PC-9 (cell line): ENCODE measurements around the gene NUMB. TPM values are rescaled to one million over a fixed set of nuclear protein-coding genes. Genes with fewer than 3 reads are reported as not detected.

ENCODE experiments used
- BruUV-seq: library from RNA; stranded (reverse); fragments of 400-500 nt; replicated peaks from 2 replicates; lab custom pipeline; 2021; lab: Mats Ljungman, UMichigan
- CTCF ChIA-PET: fragments of 300-600 bp; sonication (Branson Sonifier 250); formaldehyde crosslinking; loops from one replicate; lab custom pipeline; 2022; ENCODE audit warnings: antibody characterized with exemption; lab: Charles Lee
- POLR2A ChIA-PET: fragments of 300-600 bp; sonication (Branson Sonifier 250); formaldehyde crosslinking; loops from one replicate; lab custom pipeline; 2022; ENCODE audit warnings: antibody characterized with exemption; ENCODE audit not compliant: unreplicated experiment; lab: Charles Lee
- DNase-seq, 2 experiments: peaks; one replicate each; pipeline versions ENCODE4 v3.0.0 to v3.0.0-alpha.2; 2015 to 2022; ENCODE audit warnings: mixed read lengths in 1 of 2
- H2AFZ ChIP-seq: fragments of 200-600 bp; sonication (generic); 2 replicates; pipeline ENCODE4 v1.8.1; 2017; ENCODE audit warnings: antibody characterized with exemption
- H3F3A ChIP-seq: fragments of 200-600 bp; sonication (generic); 2 replicates; pipeline ENCODE4 v1.8.1; 2017; ENCODE audit warnings: antibody characterized with exemption, mild to moderate bottlenecking, low read depth; ENCODE audit not compliant: insufficient read depth
- H3K27ac ChIP-seq: fragments of 200-600 bp; sonication (generic); 2 replicates; pipeline ENCODE4 v1.6.1; 2016; ENCODE audit warnings: mixed run types
- H3K27me3 ChIP-seq: fragments of 200-600 bp; sonication (generic); 2 replicates; pipeline ENCODE4 v1.6.1; 2016; ENCODE audit warnings: low read depth, mixed run types; ENCODE audit not compliant: insufficient read depth
- H3K36me3 ChIP-seq: fragments of 200-600 bp; sonication (generic); 2 replicates; pipeline ENCODE4 v1.6.1; 2016; ENCODE audit warnings: low read depth, mixed run types
- H3K4me1 ChIP-seq: fragments of 200-600 bp; sonication (generic); replicated peaks from 2 replicates; pipeline ENCODE4 v1.6.1; 2016; ENCODE audit warnings: mixed run types; ENCODE audit not compliant: insufficient read depth
- H3K4me2 ChIP-seq: fragments of 200-600 bp; sonication (generic); 2 replicates; pipeline ENCODE4 v1.6.1; 2017; ENCODE audit warnings: mixed run types
- H3K4me3 ChIP-seq: fragments of 200-600 bp; sonication (generic); 2 replicates; pipeline ENCODE4 v1.6.1; 2016; ENCODE audit warnings: mixed run types
- H3K79me2 ChIP-seq: fragments of 200-600 bp; sonication (generic); 2 replicates; pipeline ENCODE4 v1.6.1; 2017; ENCODE audit warnings: low read depth, mixed run types
- H3K9me2 ChIP-seq: fragments of 200-600 bp; sonication (generic); 2 replicates; pipeline ENCODE4 v1.8.1; 2017; ENCODE audit warnings: mild to moderate bottlenecking; ENCODE audit not compliant: insufficient read depth
- H3K9me3 ChIP-seq: fragments of 200-600 bp; sonication (generic); 2 replicates; pipeline ENCODE4 v1.8.1; 2016; ENCODE audit warnings: low read depth; ENCODE audit not compliant: insufficient read depth
- H4K20me1 ChIP-seq: fragments of 200-600 bp; sonication (generic); 2 replicates; pipeline ENCODE4 v1.8.1; 2017; ENCODE audit not compliant: insufficient read depth
- CTCF ChIP-seq: fragments of 200-600 bp; sonication (generic); conservative IDR thresholded peaks from 2 replicates; pipeline ENCODE4 v1.6.1; 2017; ENCODE audit warnings: mixed run types, antibody characterized with exemption, mild to moderate bottlenecking, moderate library complexity
- EZH2 ChIP-seq: fragments of 200-600 bp; sonication (generic); IDR thresholded peaks from 2 replicates; pipeline ENCODE4 v1.8.0; 2017; ENCODE audit warnings: antibody characterized with exemption, low read depth
- intact Hi-C: fragments of 100-400 bp; cut with micrococcal nuclease; formaldehyde crosslinking; loops from one replicate; pipeline ENCODE4 v1.10.0; 2022; ENCODE audit not compliant: unreplicated experiment
- total RNA-seq: library from RNA; stranded (reverse); gene quantifications from 2 replicates; pipeline ENCODE4 v1.2.3, GENCODE V29; 2021

The NUMB gene
- total RNA-seq, 1 experiment from 2014 or later, result 64.5 TPM

- intact Hi-C loops, result no loop called here
- H3K9me2 ChIP-seq, result no peaks in the 10 kb centered on the region
- DNase-seq, result no peak
- ChIA-PET CTCF (no interaction called here), POLR2A (no interaction called here)
- TF ChIP-seq EZH2 (no peak), CTCF (no peak)
- no peaks in the 10 kb centered on the region for H3K4me1 ChIP-seq
- H3K36me3 ChIP-seq, result no peaks in the 10 kb centered on the region
- H2AFZ ChIP-seq, result no peak overlapping the region
- H3K27me3 ChIP-seq, result no peaks in the 10 kb centered on the region
- no TSS peak for BruUV-seq
- H3K4me2 ChIP-seq, result no peak overlapping the region
- no peak overlapping the region for H3K4me3 ChIP-seq
- no peaks in the 10 kb centered on the region for H3F3A ChIP-seq
- H3K9me3 ChIP-seq, result no peaks in the 10 kb centered on the region
- H3K27ac ChIP-seq, result no peak overlapping the region
- H4K20me1 ChIP-seq, result no peaks in the 10 kb centered on the region
- no peaks in the 10 kb centered on the region for H3K79me2 ChIP-seq
Measured at GRCh38 chr14:73276836-73277235, 181.5 kb downstream of the NUMB start.

GRCh38 chr14:73273799-73274198 lies 184.5 kb downstream of the NUMB start:
- H3K4me2 ChIP-seq, result no peak overlapping the region
- no TSS peak for BruUV-seq
- H3K9me2 ChIP-seq, result no peaks in the 10 kb centered on the region
- CTCF ChIA-PET, result interaction anchor here (0.6 kb wide), 1 partner anchor 388 kb away, joined by 4 read pairs; no protein-coding TSS in a partner anchor
- H3K79me2 ChIP-seq, result no peaks in the 10 kb centered on the region
- H2AFZ ChIP-seq, result no peak overlapping the region
- intact Hi-C loops, result no loop called here
- H3F3A ChIP-seq, result no peaks in the 10 kb centered on the region
- H3K27ac ChIP-seq, result no peak overlapping the region
- DNase-seq, result no peak
- no peak overlapping the region for H3K4me3 ChIP-seq
- POLR2A ChIA-PET, result no interaction called here
- no peaks in the 10 kb centered on the region for H3K36me3 ChIP-seq
- H3K4me1 ChIP-seq, result no peaks in the 10 kb centered on the region
- H3K27me3 ChIP-seq, result no peaks in the 10 kb centered on the region
- no peaks in the 10 kb centered on the region; the same call in 1 of the 2 replicates for H4K20me1 ChIP-seq
- TF ChIP-seq EZH2, result no peak
- TF ChIP-seq CTCF, result no peak
- no peaks in the 10 kb centered on the region for H3K9me3 ChIP-seq

GRCh38 chr14:73272393-73272792 lies 186.0 kb downstream of the NUMB start:
- BruUV-seq, result no TSS peak
- TF ChIP-seq EZH2, result no peak
- no peak for TF ChIP-seq CTCF
- no peaks in the 10 kb centered on the region for H3K27me3 ChIP-seq
- H3K27ac ChIP-seq, result no peak overlapping the region
- H3K4me2 ChIP-seq, result no peak overlapping the region
- CTCF ChIA-PET, result no interaction called here
- H3K9me2 ChIP-seq, result no peaks in the 10 kb centered on the region
- no peaks in the 10 kb centered on the region for H3K36me3 ChIP-seq
- no peaks in the 10 kb centered on the region for H3F3A ChIP-seq
- no peaks in the 10 kb centered on the region for H3K9me3 ChIP-seq
- H3K79me2 ChIP-seq, result no peaks in the 10 kb centered on the region
- intact Hi-C loops, result no loop called here
- POLR2A ChIA-PET, result no interaction called here
- no peaks in the 10 kb centered on the region for H3K4me1 ChIP-seq
- H3K4me3 ChIP-seq, result no peak overlapping the region
- no peak overlapping the region for H2AFZ ChIP-seq
- no peaks in the 10 kb centered on the region; the same call in 1 of the 2 replicates for H4K20me1 ChIP-seq
- DNase-seq, result no peak
